Endothelial cell (in vitro differentiated cells): ENCODE results near the gene SLC22A23. TPM values are rescaled to one million over a fixed set of nuclear protein-coding genes. Genes with fewer than 3 reads are reported as not detected.

ENCODE experiments used
- DNase-seq: peaks from one replicate; pipeline ENCODE4 v3.0.0; 2021; ENCODE audit warnings: low spot score
- H3K27ac Mint-ChIP-seq: one replicate; pipeline ENCODE4 v1.8.0; 2021; ENCODE audit warnings: mixed read lengths, inconsistent platforms; ENCODE audit not compliant: unreplicated experiment
- H3K27me3 Mint-ChIP-seq: one replicate; pipeline ENCODE4 v1.8.0; 2021; ENCODE audit warnings: mild to moderate bottlenecking, moderate library complexity, mixed read lengths, inconsistent platforms; ENCODE audit not compliant: unreplicated experiment
- H3K36me3 Mint-ChIP-seq: one replicate; pipeline ENCODE4 v1.8.0; 2021; ENCODE audit warnings: mild to moderate bottlenecking, low read depth, mixed read lengths, inconsistent platforms; ENCODE audit not compliant: unreplicated experiment
- H3K4me1 Mint-ChIP-seq: one replicate; pipeline ENCODE4 v1.8.0; 2021; ENCODE audit warnings: mild to moderate bottlenecking, mixed read lengths, inconsistent platforms; ENCODE audit not compliant: unreplicated experiment
- H3K4me3 Mint-ChIP-seq: one replicate; pipeline ENCODE4 v1.8.0; 2021; ENCODE audit warnings: mild to moderate bottlenecking, mixed read lengths, inconsistent platforms; ENCODE audit not compliant: unreplicated experiment
- H3K9me3 Mint-ChIP-seq: one replicate; pipeline ENCODE4 v1.8.0; 2021; ENCODE audit warnings: mixed read lengths, inconsistent platforms; ENCODE audit not compliant: unreplicated experiment
- total RNA-seq: library from RNA; stranded (reverse); fragmentation: NEBNext Ultra II Directional; extraction: Animal tissue kit (Norgen Biotek cat#: 25700); gene quantifications from one replicate; pipeline ENCODE4 v1.2.1, GENCODE V29; 2021; ENCODE audit not compliant: unreplicated experiment
- TF ChIP-seq, protein P1 (sequence below): fragments of 200-600 bp; sonication (generic); IDR thresholded peaks from one replicate; pipeline ENCODE4 v1.5.0; 2021; ENCODE audit warnings: antibody characterized with exemption; ENCODE audit not compliant: unreplicated experiment

Gene SLC22A23
- total RNA-seq, 1 donor from 2014 or later = 72.7 TPM

DNA sequence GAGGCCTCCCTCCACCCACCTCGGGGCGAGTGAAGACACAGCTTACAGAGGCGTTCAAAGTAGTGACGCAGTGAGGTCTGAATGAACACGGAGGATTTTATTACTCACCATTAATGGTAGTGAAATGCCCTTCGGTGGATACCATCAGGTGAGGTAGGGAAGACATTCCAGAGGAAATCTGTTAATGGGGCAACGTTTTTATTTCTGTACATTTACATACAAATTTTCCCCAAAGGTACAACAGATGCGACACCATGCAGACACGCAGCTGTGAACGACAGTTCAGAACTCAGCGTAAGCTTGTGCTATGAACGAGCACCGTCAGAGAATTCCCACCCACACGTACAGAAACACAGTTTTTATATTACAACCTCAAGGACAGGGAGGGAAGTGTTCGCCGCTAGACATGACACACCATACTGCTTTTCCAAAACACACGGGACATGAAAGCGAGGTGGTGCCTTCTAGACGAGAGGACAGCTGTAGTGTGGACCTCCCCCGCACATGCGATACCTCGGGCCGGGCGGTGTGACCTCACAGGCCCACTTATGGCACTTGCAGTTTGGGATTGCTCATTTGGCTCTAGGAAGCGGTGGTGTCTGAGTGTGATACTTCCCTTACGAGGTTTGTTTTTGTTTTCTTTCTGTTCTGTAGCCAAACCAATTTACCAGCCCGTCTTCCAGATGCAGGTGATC lies 187.4 kb downstream of the SLC22A23 start:
- Mint-ChIP-seq H3K9me3 (no peaks in the 10 kb centered on the region), H3K4me1 (no peaks in the 10 kb centered on the region), H3K27me3 (peaks cover 13% of the 10 kb centered on the region), H3K27ac (no peak overlapping the region), H3K36me3 (peaks cover 40% of the 10 kb centered on the region), H3K4me3 (no peak overlapping the region)
- DNase-seq = no peak
- TF ChIP-seq, protein P1, sequence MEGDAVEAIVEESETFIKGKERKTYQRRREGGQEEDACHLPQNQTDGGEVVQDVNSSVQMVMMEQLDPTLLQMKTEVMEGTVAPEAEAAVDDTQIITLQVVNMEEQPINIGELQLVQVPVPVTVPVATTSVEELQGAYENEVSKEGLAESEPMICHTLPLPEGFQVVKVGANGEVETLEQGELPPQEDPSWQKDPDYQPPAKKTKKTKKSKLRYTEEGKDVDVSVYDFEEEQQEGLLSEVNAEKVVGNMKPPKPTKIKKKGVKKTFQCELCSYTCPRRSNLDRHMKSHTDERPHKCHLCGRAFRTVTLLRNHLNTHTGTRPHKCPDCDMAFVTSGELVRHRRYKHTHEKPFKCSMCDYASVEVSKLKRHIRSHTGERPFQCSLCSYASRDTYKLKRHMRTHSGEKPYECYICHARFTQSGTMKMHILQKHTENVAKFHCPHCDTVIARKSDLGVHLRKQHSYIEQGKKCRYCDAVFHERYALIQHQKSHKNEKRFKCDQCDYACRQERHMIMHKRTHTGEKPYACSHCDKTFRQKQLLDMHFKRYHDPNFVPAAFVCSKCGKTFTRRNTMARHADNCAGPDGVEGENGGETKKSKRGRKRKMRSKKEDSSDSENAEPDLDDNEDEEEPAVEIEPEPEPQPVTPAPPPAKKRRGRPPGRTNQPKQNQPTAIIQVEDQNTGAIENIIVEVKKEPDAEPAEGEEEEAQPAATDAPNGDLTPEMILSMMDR = no peak

DNA sequence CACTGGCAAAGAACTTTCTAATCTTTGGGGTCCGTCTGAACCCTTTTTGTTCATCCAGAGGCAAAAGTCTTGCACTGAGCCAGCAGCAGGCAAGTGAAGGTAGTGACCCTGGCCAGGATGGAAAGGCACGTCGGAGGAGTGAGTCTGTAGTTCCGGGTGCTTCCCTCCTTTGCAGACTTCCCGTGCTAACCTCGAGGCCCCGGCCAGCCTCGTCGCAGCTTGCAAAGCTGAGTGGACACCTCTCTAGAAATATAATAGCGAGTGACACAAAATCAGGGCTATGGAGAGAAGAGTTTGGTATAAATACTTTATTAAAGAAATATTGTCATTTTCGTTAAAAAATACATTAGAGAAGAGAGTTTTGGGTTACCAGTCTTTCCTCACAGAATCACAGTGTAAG lies 188.2 kb downstream of the SLC22A23 start:
- Mint-ChIP-seq H3K4me3 (no peak overlapping the region), H3K27me3 (peaks cover 12% of the 10 kb centered on the region), H3K27ac (no peak overlapping the region), H3K4me1 (no peaks in the 10 kb centered on the region), H3K36me3 (peaks cover 35% of the 10 kb centered on the region), H3K9me3 (no peaks in the 10 kb centered on the region)
- TF ChIP-seq, protein P1 = no peak
- no peak for DNase-seq

DNA sequence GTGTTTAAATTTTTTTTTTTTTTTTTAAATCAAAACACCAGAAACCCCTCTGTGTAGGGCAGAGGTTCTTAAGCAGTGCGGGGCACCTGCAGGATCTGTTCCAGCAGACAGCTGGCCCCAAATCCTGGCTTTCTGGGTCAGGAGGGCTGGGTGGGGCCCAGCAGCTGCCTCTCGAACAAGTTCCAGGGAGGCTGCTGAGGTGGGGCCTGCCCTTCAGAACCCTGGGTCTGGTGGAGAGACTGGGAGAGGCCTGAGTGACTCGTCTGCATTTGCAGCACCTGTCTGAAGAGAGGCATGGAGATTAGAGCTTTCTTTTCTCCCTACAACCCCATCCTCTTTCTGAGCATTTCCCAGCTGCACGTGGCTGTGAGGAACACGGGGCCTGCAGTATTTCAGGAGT lies 189.7 kb downstream of the SLC22A23 start:
- Mint-ChIP-seq H3K36me3 (peaks cover 29% of the 10 kb centered on the region), H3K27me3 (peaks cover 12% of the 10 kb centered on the region), H3K9me3 (no peaks in the 10 kb centered on the region), H3K4me3 (no peak overlapping the region), H3K27ac (no peak overlapping the region), H3K4me1 (no peaks in the 10 kb centered on the region)
- no peak for DNase-seq
- TF ChIP-seq, protein P1 = no peak

DNA sequence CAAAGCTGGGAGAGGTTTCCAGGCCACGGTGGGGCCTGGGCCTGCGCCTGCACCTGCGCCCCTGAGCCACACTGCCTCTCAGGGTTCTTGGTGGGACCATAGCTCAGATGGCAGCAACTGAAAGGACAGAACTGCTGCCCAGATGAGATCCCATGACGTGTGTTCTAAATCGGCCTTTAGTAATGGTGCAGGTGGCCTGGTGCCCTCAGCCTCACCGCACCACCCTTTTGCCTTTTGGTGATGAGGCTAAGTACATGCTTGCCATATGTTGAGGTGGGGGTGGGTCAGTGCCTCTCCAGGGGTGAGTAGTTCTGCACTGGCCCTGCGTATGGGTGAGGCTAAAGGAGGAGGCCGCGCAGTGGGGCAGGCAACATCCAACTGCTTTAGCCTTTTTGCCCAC lies 190.7 kb downstream of the SLC22A23 start:
- Mint-ChIP-seq H3K9me3 (no peaks in the 10 kb centered on the region), H3K36me3 (peaks cover 21% of the 10 kb centered on the region), H3K27ac (no peak overlapping the region), H3K4me3 (no peak overlapping the region), H3K4me1 (peaks cover 2% of the 10 kb centered on the region), H3K27me3 (peaks cover 7% of the 10 kb centered on the region)
- TF ChIP-seq, protein P1 = no peak
- DNase-seq = no peak

DNA sequence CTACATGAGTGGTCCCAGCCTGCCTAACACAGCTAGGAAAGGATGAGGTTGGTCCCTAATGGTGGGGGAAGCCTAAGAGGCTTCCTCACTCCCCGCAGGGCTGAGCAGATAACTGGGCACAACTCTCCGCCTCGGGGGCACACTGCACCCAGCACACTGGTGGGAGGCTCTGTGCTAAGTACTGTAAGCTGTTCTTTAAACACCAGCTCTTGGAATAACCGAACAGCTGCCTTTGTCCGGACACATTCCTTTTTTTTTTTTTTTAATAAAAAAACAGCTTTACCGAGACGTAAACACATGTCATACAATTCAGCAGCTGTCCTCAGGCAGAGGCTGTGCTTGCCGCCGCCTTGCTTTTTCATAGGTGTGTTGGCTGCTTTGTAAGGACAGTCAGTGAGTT lies 191.2 kb downstream of the SLC22A23 start:
- H3K4me3 Mint-ChIP-seq = no peak overlapping the region
- H3K36me3 Mint-ChIP-seq = peaks cover 16% of the 10 kb centered on the region
- no peak for DNase-seq
- peaks cover 4% of the 10 kb centered on the region for H3K27me3 Mint-ChIP-seq
- H3K27ac Mint-ChIP-seq = no peak overlapping the region
- H3K9me3 Mint-ChIP-seq = no peaks in the 10 kb centered on the region
- TF ChIP-seq, protein P1 = no peak
- peaks cover 7% of the 10 kb centered on the region for H3K4me1 Mint-ChIP-seq
